ENCODE data around the gene MPDZ.

DNA sequence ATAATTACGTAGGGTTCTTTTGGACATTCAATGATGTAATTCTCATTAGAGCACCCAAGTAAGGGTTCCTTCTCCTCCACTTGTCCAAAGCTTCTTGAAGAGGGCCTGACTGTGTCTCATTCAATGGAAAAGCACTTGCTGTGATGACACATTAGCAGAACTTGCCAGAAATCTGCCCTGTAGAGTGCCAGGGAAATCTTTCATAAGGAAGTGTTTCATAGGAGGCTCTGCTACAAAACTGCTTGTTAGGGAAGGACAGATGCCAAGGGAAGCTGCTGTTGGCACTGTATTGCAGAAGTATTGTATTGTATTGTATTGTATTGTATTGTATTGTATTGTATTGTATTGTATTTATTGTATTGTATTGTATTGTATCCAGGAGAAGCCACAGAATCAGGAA, 45.5 kb upstream of the MPDZ start:
- TF ChIP-seq, protein P1, sequence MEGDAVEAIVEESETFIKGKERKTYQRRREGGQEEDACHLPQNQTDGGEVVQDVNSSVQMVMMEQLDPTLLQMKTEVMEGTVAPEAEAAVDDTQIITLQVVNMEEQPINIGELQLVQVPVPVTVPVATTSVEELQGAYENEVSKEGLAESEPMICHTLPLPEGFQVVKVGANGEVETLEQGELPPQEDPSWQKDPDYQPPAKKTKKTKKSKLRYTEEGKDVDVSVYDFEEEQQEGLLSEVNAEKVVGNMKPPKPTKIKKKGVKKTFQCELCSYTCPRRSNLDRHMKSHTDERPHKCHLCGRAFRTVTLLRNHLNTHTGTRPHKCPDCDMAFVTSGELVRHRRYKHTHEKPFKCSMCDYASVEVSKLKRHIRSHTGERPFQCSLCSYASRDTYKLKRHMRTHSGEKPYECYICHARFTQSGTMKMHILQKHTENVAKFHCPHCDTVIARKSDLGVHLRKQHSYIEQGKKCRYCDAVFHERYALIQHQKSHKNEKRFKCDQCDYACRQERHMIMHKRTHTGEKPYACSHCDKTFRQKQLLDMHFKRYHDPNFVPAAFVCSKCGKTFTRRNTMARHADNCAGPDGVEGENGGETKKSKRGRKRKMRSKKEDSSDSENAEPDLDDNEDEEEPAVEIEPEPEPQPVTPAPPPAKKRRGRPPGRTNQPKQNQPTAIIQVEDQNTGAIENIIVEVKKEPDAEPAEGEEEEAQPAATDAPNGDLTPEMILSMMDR (IDR thresholded peaks at IDR 0.05), result no peak
- no peak for TF ChIP-seq POLR2A (IDR thresholded peaks at IDR 0.05; ENCODE audit: low read depth)

Data from esophagus muscularis mucosa (tissue), 3 donors.